Omental fat pad (tissue), 4 donors: Measurements from ENCODE around the gene COL4A2. TPM values are rescaled to one million over a fixed set of nuclear protein-coding genes. Genes with fewer than 3 reads are reported as not detected.

Experiments
- ATAC-seq: fragments of 150-250 bp; one replicate; pipeline ENCODE4 v1.9.1; 2016; ENCODE audit warnings: mild to moderate bottlenecking, moderate library complexity; ENCODE audit not compliant: low FRiP score
- DNase-seq: peaks from one replicate; pipeline ENCODE4 v3.0.0-alpha.2; 2019; ENCODE audit warnings: low spot score
- CTCF ChIP-seq, 3 donors: fragments of 450-650 bp; IDR thresholded peaks; one replicate each; pipeline ENCODE4 v1.5.1; 2016 to 2017; ENCODE audit warnings: antibody characterized with exemption in 3 of 3, mild to moderate bottlenecking in 3 of 3, moderate library complexity in 2 of 3
- total RNA-seq, 4 donors: library from RNA; depleted of rRNA; stranded (reverse); fragments of >200 nt; gene quantifications; one replicate each; pipeline ENCODE4 v1.1.0, GENCODE V29; 2016

COL4A2 gene
- total RNA-seq, 4 donors from 2014 or later = 380 to 788 (median 684) TPM

- no peak for DNase-seq
- TF ChIP-seq CTCF (IDR thresholded peaks at IDR 0.05) = no peak
- ATAC-seq = no peak
Measured at GRCh38 chr13:110297011-110297410, 10.1 kb upstream of the COL4A2 start.

- TF ChIP-seq CTCF (IDR thresholded peaks at IDR 0.05) = no peak
- ATAC-seq (no peak), DNase-seq (no peak)
Measured at GRCh38 chr13:110297766-110298504, 9.1 kb upstream of the COL4A2 start.

GRCh38 chr13:110298505-110299282 is 8.4 kb upstream of the COL4A2 start:
- DNase-seq (no peak), ATAC-seq (no peak)
- no peak for TF ChIP-seq CTCF (IDR thresholded peaks at IDR 0.05)

- no peak for DNase-seq
- TF ChIP-seq CTCF (IDR thresholded peaks at IDR 0.05) = no peak
- ATAC-seq = no peak
Measured at GRCh38 chr13:110299283-110299840, 7.7 kb upstream of the COL4A2 start.

- ATAC-seq = no peak
Measured at GRCh38 chr13:110300090-110300815, 6.8 kb upstream of the COL4A2 start.

GRCh38 chr13:110301083-110301482 is 6.0 kb upstream of the COL4A2 start:
- TF ChIP-seq CTCF (IDR thresholded peaks at IDR 0.05) = no peak
- ATAC-seq = no peak
- DNase-seq = no peak

More at GRCh38 chr13:110300090-110300815, 6.8 kb upstream of the COL4A2 start:
- TF ChIP-seq CTCF (IDR thresholded peaks at IDR 0.05) = no peak
- no peak for DNase-seq
